Fibroblast of lung (primary cell): ENCODE data around the gene TMEM183A. TPM values are rescaled to one million over a fixed set of nuclear protein-coding genes. Genes with fewer than 3 reads are reported as not detected.

Source experiments
- DNase-seq, 2 donors: peaks; one replicate each; pipeline versions ENCODE4 v3.0.0 to v3.0.0-alpha.2; 2010; ENCODE audit warnings: low read depth in 2 of 2
- H2AFZ ChIP-seq: 2 replicates; pipeline ENCODE4 v1.5.1; 2012; ENCODE audit warnings: low read length, control low read depth, inconsistent platforms
- H3K27ac ChIP-seq: 2 replicates; pipeline ENCODE4 v1.5.1; 2011; ENCODE audit warnings: low read length, control low read depth; ENCODE audit not compliant: insufficient read depth
- H3K27me3 ChIP-seq: 2 replicates; pipeline ENCODE4 v1.5.1; 2011; ENCODE audit warnings: mild to moderate bottlenecking, low read length; ENCODE audit not compliant: control insufficient read depth, insufficient read depth
- H3K36me3 ChIP-seq: 2 replicates; pipeline ENCODE4 v1.5.1; 2011; ENCODE audit warnings: low read length; ENCODE audit not compliant: control insufficient read depth, insufficient read depth
- H3K4me1 ChIP-seq: 2 replicates; pipeline ENCODE4 v1.5.1; 2011; ENCODE audit warnings: low read length; ENCODE audit not compliant: control insufficient read depth, insufficient read depth; ENCODE audit errors: extremely low read depth
- H3K4me2 ChIP-seq: 2 replicates; pipeline ENCODE4 v1.5.1; 2011; ENCODE audit warnings: low read length, control low read depth; ENCODE audit not compliant: insufficient read depth; ENCODE audit errors: extremely low read depth
- H3K4me3 ChIP-seq, 4 experiments: fragments of 200-600 bp in 1 of 4; sonication (generic) in 1 of 4; replicated peaks in 1 of 4; 2 replicates each; pipeline ENCODE4 v1.5.1; 2011 to 2016; ENCODE audit warnings: low read length in 4 of 4, low read depth in 3 of 4, mild to moderate bottlenecking in 3 of 4, control low read depth in 2 of 4, inconsistent platforms in 1 of 4, mixed read lengths in 1 of 4; ENCODE audit not compliant: insufficient read depth in 1 of 4; ENCODE audit errors: control extremely low read depth in 1 of 4
- H3K79me2 ChIP-seq: 2 replicates; pipeline ENCODE4 v1.5.1; 2012; ENCODE audit warnings: mild to moderate bottlenecking, low read length, inconsistent platforms; ENCODE audit not compliant: control insufficient read depth, insufficient read depth
- H3K9ac ChIP-seq: 2 replicates; pipeline ENCODE4 v1.5.1; 2011; ENCODE audit warnings: mild to moderate bottlenecking, low read length, control low read depth; ENCODE audit not compliant: insufficient read depth
- H3K9me3 ChIP-seq: 2 replicates; pipeline ENCODE4 v1.5.1; 2012; ENCODE audit warnings: low read depth, low read length; ENCODE audit not compliant: control insufficient read depth, insufficient read depth
- H4K20me1 ChIP-seq: 2 replicates; pipeline ENCODE4 v1.5.1; 2011; ENCODE audit warnings: low read length; ENCODE audit not compliant: control insufficient read depth, insufficient read depth; ENCODE audit errors: extremely low read depth
- EZH2 ChIP-seq: IDR thresholded peaks from 2 replicates; pipeline ENCODE4 v1.5.1; 2012; ENCODE audit warnings: low read length, control low read depth, mild to moderate bottlenecking; ENCODE audit errors: missing control alignments
- polyA plus RNA-seq, 2 donors: library from polyadenylated mRNA; depleted of rRNA in 1 of 2; stranded (reverse) in 1 of 2; unstranded in 1 of 2; fragments of >200 nt; gene quantifications; 2 replicates each; pipeline ENCODE4 v1.2.1, GENCODE V29; 2011 to 2012; ENCODE audit warnings: missing spikeins in 1 of 2
- total RNA-seq: library from RNA; depleted of rRNA; stranded (reverse); fragments of >200 nt; gene quantifications from 2 replicates; pipeline ENCODE4 v1.2.1, GENCODE V29; 2014
- TF ChIP-seq, protein P1 (sequence below), 2 donors: IDR thresholded peaks in 1 of 2; conservative IDR thresholded peaks in 1 of 2; 1 replicate in 1 of 2; 2 replicates in 1 of 2; pipeline ENCODE4 v1.5.1; 2011 to 2012; ENCODE audit warnings: low read length in 2 of 2, control low read depth in 1 of 2, inconsistent platforms in 1 of 2, low read depth in 1 of 2, mild to moderate bottlenecking in 1 of 2

The TMEM183A gene
- total and polyA plus RNA-seq, 2 donors (not counting 1 experiment from before 2014, with no cell fraction given): 74.2 to 74.5 TPM

DNA sequence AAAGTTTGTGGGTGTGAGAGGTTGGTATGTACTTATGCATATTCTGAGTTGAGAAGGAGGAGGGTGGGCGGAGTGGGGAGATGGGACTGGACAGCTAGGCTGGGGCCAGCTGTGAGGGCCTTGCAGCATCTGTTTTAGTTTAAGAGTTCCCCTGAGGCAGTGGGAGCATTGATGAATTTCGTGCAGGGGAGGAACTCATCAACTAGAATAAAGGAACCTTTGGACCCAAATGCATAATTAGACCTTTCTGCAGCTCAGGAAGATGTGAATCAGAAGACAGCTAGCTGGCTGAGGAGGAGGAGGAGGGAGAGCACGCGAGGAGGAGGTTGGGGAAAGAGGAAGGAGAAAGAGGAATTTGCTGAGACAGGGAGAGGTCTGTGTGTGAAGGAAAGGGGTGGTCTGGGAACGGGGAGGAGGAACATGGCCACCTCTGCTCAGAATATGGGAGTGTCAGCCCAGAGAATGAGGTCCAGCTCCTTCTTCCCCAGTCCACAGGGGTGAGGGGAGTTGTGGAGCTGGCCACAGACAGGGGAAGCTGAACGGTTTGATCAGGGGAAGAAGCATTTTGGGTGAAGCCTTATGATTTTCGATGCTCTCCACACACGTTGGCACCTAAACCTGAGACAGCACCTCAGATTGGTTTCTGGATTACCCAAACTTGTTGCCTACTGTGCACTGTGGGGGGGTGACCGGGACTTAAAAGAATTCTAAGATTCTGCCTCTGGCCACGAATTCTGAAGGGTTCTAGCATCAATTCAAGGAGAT lies 50.9 kb downstream of the TMEM183A start:
- Histone ChIP-seq H3K27me3 (peaks cover 3% of the 10 kb centered on the region), H2AFZ (no peak overlapping the region), H4K20me1 (no peaks in the 10 kb centered on the region), H3K36me3 (no peaks in the 10 kb centered on the region), H3K27ac (no peak overlapping the region), H3K4me3 (no peak overlapping the region), H3K4me2 (no peak overlapping the region), H3K9me3 (no peaks in the 10 kb centered on the region), H3K79me2 (no peaks in the 10 kb centered on the region), H3K4me1 (peaks cover 2% of the 10 kb centered on the region), H3K9ac (no peak overlapping the region)
- no peak for DNase-seq
- TF ChIP-seq, protein P1, sequence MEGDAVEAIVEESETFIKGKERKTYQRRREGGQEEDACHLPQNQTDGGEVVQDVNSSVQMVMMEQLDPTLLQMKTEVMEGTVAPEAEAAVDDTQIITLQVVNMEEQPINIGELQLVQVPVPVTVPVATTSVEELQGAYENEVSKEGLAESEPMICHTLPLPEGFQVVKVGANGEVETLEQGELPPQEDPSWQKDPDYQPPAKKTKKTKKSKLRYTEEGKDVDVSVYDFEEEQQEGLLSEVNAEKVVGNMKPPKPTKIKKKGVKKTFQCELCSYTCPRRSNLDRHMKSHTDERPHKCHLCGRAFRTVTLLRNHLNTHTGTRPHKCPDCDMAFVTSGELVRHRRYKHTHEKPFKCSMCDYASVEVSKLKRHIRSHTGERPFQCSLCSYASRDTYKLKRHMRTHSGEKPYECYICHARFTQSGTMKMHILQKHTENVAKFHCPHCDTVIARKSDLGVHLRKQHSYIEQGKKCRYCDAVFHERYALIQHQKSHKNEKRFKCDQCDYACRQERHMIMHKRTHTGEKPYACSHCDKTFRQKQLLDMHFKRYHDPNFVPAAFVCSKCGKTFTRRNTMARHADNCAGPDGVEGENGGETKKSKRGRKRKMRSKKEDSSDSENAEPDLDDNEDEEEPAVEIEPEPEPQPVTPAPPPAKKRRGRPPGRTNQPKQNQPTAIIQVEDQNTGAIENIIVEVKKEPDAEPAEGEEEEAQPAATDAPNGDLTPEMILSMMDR (conservative IDR thresholded peaks at IDR 0.05 in 1 of 2, IDR thresholded peaks at IDR 0.05 in 1 of 2; ENCODE audit: low read depth in 1 of 2, low read length in 2 of 2): no peak
- no peak for TF ChIP-seq EZH2

- peaks cover 3% of the 10 kb centered on the region for H3K27me3 ChIP-seq
- H3K36me3 ChIP-seq: no peaks in the 10 kb centered on the region
- H3K9ac ChIP-seq: no peak overlapping the region
- H4K20me1 ChIP-seq: no peaks in the 10 kb centered on the region
- H3K4me1 ChIP-seq: peaks cover 2% of the 10 kb centered on the region
- no peaks in the 10 kb centered on the region for H3K9me3 ChIP-seq
- H2AFZ ChIP-seq: no peak overlapping the region
- H3K4me3 ChIP-seq: no peak overlapping the region
- H3K4me2 ChIP-seq: no peak overlapping the region
- no peak overlapping the region for H3K27ac ChIP-seq
- no peaks in the 10 kb centered on the region for H3K79me2 ChIP-seq
- no peak for DNase-seq
- no peak for TF ChIP-seq EZH2
- TF ChIP-seq, protein P1 (conservative IDR thresholded peaks at IDR 0.05 in 1 of 2, IDR thresholded peaks at IDR 0.05 in 1 of 2; ENCODE audit: low read depth in 1 of 2, low read length in 2 of 2): no peak
These were observed 51.4 kb downstream of the TMEM183A start for GRCh38 chr1:203058676-203058935.

DNA sequence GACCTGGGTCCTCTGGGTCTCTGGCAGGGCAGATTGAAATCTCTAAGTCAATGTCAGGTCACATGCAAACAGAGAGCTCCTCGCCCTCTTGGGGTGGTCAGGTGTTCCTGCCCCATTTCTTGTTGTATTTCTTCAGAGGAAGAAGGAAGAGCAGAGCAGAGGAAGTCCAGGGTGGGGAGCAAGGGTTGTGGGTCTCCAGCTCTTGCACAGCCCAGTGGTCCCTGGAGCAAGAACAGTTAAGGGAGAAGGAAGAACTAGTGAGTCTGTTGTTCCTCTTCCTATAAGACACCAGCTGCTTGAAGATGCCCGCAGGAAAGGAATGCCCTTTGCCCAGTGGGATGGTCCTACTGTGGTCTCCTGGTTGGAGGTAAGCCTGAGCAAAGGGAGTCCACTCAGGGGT lies 52.3 kb downstream of the TMEM183A start:
- H3K9ac ChIP-seq: no peak overlapping the region
- no peak for DNase-seq
- no peak for TF ChIP-seq EZH2
- no peaks in the 10 kb centered on the region for H3K9me3 ChIP-seq
- no peak overlapping the region for H3K4me3 ChIP-seq
- peaks cover 3% of the 10 kb centered on the region for H3K27me3 ChIP-seq
- H2AFZ ChIP-seq: no peak overlapping the region
- H3K79me2 ChIP-seq: no peaks in the 10 kb centered on the region
- peaks cover 2% of the 10 kb centered on the region for H3K4me1 ChIP-seq
- H3K4me2 ChIP-seq: no peak overlapping the region
- H4K20me1 ChIP-seq: no peaks in the 10 kb centered on the region
- no peak overlapping the region for H3K27ac ChIP-seq
- no peaks in the 10 kb centered on the region for H3K36me3 ChIP-seq
